ENCODE results near the gene CSH1. TPM values are rescaled to one million over a fixed set of nuclear protein-coding genes. Genes with fewer than 3 reads are reported as not detected.
"Not testable (repeated sequence)": the region's sequence is repeated elsewhere in the genome, so short reads cannot be mapped to it uniquely, and the experiment has no call there.

Gene CSH1
- total RNA-seq, 1 experiment from 2014 or later = not detected

DNA sequence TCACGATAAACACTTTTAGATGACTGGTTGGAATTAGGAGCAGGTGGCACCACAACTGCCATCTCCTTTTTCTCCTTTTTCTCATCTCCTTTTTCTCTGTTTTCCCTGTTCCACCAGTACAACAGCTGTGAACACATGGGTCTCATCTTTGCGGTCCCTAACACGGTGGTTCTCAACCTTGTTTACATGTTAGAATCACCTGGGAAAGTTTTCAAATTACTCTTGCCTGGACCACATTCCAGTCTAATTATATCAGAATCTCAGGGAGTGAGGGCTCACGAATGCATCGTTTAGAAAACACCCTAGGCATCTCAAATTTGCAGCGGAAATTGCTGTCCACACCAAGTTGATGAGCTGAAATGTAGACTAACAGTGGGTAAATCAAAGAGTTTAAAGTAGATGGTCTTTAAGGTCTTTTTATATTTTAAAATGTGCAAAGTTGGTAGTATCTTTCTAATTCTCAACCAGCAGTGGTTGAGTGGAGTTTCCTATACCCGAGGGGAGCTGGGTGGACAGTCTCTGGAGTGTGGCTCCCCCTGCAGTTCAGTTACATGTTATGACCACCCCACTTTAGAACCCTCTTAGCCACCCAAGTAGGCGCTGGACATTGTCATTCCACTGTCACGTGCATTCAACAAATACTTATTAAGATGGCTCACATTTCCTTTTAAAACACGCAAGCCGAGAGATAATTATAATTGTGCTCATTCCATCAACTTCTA is 3.9 kb downstream of the CSH1 start:
- H2BK120ac ChIP-seq (ENCODE audit: low read depth, low read length, poor library complexity, severe bottlenecking); H2BK20ac ChIP-seq (ENCODE audit: low read depth, low read length, poor library complexity, severe bottlenecking); H3K9me3 Mint-ChIP-seq: not testable (repeated sequence)

More for the DNA sequence above, 3.9 kb downstream of the CSH1 start:
- not testable (repeated sequence) for DNase-seq; H4K5ac ChIP-seq (ENCODE audit: insufficient read length, low read depth, low read length); H3K23me2 ChIP-seq (ENCODE audit: insufficient read length, low read depth, low read length, poor library complexity, severe bottlenecking); H2AFZ ChIP-seq (ENCODE audit: low read length); H3K36me3 Mint-ChIP-seq (ENCODE audit: insufficient read depth in 1 of 3, low read depth in 3 of 3); H3K4me3 Mint-ChIP-seq; H3K27ac Mint-ChIP-seq; H4K8ac ChIP-seq (replicated peaks; ENCODE audit: insufficient read length, low read depth, low read length); H4K91ac ChIP-seq (ENCODE audit: insufficient read length, low read depth, low read length); H3K79me1 ChIP-seq (ENCODE audit: insufficient read depth, low read depth, low read length, poor library complexity, severe bottlenecking); H4K20me1 ChIP-seq (ENCODE audit: control insufficient read depth, insufficient read depth, insufficient read length); H3K79me2 ChIP-seq (ENCODE audit: insufficient read depth, low read length); H3K14ac ChIP-seq (ENCODE audit: insufficient read depth, low read length); H2BK12ac ChIP-seq (ENCODE audit: insufficient read length, low read depth, low read length); H3K56ac ChIP-seq (ENCODE audit: insufficient read length, low read depth, low read length); H3K4me2 ChIP-seq (ENCODE audit: insufficient read depth, insufficient read length, low read length); H3K27ac ChIP-seq (ENCODE audit: insufficient read length, low read depth, low read length); H3K9me3 ChIP-seq (ENCODE audit: control insufficient read depth, low read depth, low read length); H2BK5ac ChIP-seq (ENCODE audit: insufficient read length, low read length); H3K9ac ChIP-seq (ENCODE audit: extremely low read depth, insufficient read length, low read length); H3K4ac ChIP-seq (ENCODE audit: low read depth, low read length); H3T11ph ChIP-seq (ENCODE audit: low read length); H3K27me3 ChIP-seq (ENCODE audit: insufficient read depth, low read length); H2BK15ac ChIP-seq (ENCODE audit: low read depth, low read length); H3K18ac ChIP-seq (ENCODE audit: insufficient read length, low read depth, low read length); H3K4me1 ChIP-seq (ENCODE audit: insufficient read depth, low read length); H3K23ac ChIP-seq (ENCODE audit: insufficient read length, low read depth, low read length); H3K27me3 Mint-ChIP-seq (ENCODE audit: low read depth); H2AK5ac ChIP-seq (ENCODE audit: insufficient read length, low read length); H3K4me1 Mint-ChIP-seq
- TF ChIP-seq, protein P1, sequence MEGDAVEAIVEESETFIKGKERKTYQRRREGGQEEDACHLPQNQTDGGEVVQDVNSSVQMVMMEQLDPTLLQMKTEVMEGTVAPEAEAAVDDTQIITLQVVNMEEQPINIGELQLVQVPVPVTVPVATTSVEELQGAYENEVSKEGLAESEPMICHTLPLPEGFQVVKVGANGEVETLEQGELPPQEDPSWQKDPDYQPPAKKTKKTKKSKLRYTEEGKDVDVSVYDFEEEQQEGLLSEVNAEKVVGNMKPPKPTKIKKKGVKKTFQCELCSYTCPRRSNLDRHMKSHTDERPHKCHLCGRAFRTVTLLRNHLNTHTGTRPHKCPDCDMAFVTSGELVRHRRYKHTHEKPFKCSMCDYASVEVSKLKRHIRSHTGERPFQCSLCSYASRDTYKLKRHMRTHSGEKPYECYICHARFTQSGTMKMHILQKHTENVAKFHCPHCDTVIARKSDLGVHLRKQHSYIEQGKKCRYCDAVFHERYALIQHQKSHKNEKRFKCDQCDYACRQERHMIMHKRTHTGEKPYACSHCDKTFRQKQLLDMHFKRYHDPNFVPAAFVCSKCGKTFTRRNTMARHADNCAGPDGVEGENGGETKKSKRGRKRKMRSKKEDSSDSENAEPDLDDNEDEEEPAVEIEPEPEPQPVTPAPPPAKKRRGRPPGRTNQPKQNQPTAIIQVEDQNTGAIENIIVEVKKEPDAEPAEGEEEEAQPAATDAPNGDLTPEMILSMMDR (conservative IDR thresholded peaks at IDR 0.05) = peak; percentile 72
- no CpG with 5 or more reads among the region's 11 CpGs for WGBS (ENCODE audit: extremely low coverage, insufficient read length, low lambda C conversion rate)
